NCI-H1417 (cell line): ENCODE data around the gene CPEB4.

Source experiments
- DNase-seq, 3 experiments: peaks; one replicate each; lab custom pipeline; 2025; lab: John Stamatoyannopoulos, UW

Gene CPEB4

DNA sequence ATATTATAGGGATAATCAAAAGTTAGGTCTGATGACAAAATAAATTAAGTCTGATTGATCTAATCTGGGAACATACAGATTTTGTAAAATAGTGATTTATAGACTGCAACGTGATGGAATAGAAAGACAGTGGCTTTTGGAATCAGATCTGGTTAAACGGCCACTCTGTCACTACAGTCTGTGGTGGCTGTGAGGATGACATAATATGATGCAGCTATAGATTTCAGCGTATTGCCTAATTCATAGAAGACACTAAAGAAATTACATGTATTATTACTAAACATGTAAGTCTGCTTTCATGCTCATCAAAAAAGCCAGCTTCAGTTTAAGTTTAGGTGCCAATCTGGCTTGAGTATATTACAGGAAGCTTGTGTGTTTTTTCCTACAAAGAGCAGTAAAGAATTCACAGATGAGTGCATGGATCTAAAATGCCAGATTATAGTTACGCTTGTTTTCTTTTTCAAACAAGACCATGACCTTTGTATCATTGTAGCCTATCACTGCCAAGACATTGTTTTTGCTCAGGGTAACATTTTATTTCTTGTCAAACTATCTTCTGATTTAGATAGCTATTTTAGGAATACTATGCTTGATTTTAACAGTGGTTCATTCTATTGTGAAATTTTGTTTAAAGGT is 25.7 kb downstream of the CPEB4 start:
- DNase-seq, result no peak

DNA sequence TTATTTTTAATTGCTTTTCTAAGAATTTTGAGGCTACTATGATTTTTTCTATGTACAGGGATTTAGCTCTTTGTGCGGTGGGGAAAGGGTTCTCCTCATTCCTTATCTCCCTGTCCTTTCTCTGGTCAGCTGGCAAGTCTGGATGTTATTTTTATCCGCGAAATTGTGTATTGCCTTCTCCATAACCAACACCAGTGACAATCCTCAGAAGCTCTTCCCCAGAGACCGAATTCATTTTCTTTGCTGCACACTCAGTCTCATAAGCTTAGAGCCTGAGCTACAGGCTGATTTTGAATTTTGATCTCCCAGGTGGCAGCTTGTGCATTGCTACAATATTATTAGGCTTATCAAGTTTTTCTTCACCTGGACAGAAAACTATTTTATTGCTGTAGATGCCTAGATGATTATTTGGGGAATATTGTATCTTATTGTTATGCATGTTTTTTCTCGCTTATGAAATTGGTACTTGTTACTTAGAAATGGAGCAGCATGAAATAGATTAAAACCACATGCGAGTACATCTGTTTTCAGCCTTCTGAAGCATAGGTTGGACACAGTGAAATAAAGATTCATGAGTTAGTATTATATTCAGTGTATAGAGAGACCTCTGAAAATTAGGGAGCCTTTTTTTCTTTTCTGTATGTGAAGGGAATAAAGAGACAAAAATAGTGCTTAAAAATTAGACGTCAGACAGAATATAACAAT is 27.3 kb downstream of the CPEB4 start:
- no peak for DNase-seq

DNA sequence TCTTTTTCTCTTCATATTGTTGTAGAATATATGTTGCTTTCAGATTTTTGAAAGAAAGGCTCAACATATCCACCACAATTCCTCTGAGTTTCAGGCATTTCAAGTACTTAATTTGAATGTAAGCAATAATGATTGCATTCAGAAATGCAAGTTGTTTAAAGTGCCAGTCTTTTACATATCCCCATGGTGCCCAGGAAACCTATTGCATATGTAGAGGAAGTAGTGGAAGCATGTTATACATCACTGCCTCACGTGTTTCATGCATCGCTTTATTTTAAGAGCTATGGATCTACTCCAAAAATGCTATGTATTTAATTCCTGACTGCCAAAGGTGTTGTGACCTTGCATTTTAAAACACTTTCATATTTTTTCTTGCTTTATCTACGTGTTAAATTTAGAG is 28.1 kb downstream of the CPEB4 start:
- DNase-seq, result no peak

DNA sequence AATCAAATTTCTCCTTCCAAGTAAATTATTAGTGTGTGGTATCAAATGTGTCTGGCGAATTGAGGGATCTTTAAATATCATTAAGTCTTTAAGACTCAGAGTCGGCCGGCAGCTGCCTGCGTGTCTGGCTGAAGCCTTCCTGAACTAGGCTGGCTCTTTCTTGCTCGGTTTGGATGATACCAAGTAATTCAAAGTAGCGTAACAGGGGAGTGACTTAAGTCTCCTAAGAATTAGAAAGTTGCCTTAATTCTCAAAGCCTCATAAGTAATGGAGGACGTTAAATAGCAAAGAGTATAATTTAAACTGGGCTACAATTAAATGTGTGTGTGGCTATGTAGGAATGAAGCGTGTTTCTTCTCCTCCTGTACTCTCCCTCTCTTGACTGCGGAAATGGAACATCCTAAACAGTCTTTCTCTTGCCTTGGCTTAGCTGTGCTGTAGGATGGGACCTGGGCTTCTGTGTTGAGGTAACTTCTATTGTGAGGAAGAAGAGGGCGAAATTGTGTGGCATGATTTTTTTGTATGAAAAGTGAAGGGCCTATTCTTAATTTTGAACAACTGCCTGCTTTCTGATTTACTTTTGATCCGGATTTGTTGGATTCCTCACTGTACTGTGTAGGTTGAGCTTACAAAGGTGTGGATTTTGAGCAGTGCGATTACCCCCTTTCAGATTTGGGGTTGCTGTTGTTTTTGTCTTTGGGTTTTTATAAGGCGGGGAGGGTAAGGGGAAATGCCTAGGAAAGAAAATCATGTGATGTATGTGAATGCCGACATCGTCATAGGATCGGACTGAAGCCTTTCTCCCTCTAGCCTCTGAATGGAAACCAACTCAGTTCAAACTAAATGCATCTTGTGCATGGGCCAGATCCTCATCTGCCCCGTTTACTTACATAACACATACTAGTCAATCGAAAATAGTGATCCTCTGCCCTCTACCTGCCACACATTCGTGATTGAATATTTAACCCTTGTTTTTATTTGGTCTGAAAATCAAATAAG is 29.9 kb downstream of the CPEB4 start:
- DNase-seq, result peak; percentile 68 to 94 (median 73)

DNA sequence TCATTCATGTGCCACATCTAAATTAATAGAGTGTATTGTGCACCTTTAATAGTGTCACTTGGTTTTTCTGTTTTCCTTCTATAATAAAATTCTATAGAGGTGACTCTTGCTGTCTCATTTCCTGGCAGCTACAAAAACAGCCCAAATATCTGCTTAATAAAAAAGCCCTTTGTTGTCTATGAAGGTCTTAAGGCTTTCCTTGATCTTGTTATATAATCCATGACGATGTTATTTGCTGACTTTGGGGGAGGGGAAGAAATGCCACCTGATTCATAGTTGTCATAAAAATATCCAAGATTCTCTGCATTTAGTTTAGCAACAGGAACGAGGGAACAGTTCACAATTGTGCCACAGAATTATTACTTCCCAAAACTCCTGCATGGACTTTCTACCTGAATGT is 31.3 kb downstream of the CPEB4 start:
- no peak for DNase-seq

DNA sequence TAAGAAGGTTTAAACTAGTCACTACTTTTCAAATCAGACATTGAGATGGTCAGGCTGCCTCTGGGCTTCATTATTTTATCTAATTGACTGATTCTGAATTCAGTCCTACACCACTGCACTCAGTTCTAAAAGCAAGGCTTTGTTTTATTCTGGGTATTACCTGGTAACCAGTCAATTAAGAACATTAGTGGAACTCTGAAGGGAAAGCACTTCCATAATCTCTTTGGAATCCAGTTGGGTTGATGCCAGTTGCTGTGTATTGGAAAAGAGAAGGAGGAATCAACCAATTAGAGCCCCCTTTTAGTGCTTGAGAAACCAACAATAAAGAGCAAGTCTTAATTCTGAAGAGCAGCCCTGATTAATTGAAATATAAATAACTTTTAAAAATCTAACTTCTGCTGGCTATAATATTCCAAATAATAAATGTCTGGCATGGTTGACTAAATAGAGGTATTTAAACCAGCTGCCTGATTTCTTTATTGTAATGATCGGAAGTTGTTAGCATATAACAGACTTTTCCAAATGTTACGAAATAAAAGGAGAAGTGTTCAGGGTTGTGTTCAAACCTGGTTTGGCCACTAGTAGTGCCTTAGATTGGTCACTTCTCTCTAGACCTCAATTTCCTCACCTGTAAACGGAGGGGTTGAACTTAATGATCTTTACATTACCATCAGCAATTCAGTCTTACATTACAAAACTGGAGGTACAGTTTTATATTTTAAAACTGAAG is 32.0 kb downstream of the CPEB4 start:
- peak in 1 of 3 experiments; percentile 13 for DNase-seq

DNA sequence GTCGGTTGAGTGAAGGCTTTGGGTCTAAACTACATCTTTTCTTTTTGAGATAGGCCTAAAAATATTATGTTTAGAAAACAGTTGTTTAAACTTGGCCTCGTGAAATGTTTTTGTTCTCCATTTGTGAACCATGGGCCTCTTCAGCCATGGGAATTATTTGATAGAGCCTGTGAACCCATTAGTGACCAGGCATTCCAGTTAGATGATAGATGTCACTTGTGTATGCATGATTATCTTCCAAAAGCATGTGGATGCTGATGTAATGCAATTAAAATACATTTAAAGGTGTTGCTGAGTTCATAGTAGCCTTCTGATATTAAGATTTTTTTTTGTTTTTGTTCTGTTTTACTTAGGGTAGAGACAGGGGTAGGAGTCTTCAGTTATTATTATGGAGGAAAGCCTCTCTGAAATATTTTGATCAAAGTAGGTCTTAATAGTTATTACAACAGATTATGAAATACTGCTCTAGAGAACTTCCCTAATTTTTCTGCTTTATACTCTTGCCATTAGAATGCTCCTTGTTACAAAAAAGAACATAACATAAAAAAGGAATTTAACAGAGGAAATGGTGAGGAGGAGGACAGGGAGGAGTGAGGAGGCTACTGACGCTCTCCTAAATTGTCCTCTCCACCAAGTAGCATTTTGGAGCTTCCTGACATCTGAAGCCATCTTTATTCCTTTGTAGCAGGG is 32.9 kb downstream of the CPEB4 start:
- DNase-seq, result no peak

DNA sequence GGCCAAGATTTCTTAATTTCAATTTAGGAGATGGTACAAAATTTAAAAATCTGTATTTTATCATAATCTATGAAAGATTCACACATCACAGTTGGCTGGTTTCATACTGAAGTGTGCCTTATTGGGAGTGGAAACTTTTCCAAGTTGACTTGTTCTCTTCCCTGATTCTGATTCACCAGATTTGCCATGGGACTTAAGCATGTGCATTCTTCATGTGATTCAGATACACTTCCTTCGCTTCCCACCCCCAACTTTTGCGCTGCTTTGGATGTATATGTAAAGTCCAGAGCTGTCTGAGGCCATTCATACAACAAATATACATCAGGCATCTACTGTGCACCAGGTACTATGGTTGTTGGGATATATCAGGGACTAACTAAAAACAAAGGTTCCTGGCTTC is 34.4 kb downstream of the CPEB4 start:
- no peak for DNase-seq

DNA sequence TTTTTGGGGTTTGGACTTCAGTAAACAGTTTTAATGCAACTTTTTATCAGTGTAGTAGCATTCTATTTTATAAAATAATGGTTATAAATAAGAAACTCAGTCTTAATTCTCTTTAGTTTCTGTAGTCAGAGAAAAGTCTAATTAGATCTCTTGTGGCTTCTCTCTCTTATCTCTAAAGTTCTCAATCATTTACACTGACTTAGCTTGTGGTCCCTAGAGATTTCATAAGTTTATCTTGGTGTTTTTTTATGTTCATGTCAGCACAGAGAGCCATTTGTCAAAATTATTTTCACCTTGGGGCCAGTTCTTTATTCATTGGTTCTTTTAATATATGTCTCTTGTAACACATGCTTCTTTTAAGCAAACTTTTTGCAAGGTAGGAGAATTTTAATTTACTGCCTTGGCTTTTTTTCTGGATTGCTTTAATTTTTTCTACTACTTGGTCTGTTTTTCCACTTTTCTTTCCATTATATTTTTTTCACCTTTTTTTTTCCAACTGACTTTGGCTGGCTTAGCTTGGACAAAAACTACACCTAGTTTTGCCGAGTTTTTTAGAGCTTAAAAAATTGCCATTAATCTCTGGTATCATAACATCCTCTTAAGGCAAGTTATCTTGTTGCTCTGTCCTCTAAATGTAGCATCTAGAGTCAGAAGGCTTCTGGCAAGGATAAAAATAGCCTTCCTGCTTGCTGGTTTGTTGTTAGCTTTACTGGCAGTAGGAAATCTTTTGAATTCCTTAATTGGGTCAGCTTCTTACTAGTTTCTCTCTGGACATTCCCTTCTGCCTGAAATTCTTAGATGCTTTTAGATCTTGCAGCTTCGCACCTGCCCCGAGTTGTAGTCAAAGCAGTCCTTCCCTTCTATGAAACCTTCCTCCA is 35.3 kb downstream of the CPEB4 start:
- DNase-seq, result no peak

DNA sequence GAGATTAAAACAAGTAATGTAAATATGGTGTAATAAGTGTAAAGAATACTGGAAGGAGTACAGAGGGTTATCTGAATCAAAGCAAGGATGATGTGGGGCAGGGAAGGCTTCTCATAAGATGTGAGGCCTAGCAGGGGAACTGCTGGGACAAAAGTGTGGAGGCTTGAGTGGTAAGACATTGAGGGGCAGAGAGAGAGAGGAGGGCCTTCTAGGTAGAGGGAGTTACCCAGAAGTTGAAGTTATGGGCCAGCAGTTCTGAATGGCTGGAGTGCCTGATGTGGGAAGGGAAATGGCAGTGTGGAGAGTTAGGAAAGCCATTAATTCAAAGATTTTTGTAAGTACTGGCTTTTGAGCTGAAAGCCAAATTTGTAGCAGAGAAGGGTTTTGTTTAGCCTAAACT is 36.8 kb downstream of the CPEB4 start:
- no peak for DNase-seq

DNA sequence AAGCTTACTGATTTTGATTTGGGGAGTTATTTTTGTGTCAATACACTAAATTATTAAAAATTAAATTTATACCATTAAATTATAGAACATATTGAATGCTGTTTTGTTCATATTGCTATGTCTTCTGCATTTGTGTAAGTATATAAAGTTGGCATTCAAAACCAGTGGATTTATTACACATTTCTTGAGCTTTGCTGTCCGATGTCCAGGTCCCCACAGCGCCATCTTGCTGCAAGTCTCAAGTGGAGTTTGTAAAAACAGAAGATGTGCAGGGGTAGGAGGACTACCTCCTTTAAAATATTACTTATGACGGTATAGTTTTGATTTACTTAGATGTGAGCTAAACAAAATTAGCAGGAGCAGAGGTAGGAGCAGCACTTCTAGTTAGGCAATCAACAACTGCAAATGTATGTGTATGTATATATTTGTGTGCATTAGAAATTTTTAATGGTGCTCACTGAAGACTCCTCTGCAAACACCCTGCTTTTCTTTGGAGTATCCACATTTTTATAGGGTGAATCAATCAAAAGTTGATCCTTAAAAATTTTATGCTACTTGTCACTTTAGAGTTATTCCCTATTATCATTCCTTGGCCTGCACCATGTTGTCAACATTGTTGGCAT is 37.4 kb downstream of the CPEB4 start:
- peak in 2 of 3 experiments; percentile 0 to 17 for DNase-seq

DNA sequence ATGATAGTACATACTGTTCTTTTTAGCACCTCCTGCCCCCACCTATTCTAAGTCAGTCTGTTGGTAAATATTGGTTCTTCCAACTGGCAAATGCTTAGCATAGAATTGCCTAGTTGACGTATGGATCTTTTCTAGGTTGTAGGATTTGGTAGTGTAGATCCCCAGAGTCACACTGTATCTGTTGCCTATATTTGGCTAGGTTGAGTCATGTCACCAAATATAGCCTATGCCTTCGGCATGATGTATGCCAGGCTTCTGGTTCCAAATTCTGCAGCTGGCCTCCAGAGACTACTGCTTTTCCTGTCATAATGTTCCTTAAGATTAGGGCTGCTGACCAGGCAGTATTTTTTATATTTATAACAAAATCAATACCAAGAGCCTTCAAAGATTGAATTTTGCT is 38.2 kb downstream of the CPEB4 start:
- DNase-seq, result no peak

DNA sequence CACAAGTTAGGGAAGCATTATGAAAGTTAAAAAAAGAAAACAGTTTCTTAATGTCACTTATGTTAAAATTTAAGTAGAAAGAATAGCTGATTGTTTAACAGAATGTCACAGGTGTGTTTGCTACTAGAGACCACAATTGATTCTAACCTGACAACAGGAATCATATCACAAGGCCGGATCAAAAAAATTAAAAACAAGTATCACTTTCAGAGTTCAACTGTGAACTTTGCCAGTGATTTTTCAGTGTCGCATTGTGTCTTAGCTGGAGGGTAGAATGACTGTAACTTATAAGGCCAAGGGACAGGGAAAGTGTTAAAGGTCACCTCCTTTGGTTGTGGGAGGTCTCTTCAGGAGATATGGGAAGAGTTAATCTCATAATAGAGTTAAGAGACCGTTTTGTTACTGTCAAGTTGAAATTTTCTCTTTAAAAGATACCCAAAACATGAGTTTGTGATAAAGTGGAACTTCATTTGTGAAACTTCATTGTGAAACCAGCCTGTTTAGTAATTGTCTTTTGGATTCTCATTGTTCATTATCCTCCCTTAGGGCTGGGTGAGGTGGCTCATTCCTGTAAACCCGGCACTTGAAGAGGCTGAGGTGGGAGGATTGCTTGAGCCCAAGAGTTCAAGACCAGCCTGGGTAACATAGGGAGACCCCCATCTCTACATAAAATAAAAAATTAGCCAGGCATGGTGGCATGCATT is 40.9 kb downstream of the CPEB4 start:
- no peak for DNase-seq

DNA sequence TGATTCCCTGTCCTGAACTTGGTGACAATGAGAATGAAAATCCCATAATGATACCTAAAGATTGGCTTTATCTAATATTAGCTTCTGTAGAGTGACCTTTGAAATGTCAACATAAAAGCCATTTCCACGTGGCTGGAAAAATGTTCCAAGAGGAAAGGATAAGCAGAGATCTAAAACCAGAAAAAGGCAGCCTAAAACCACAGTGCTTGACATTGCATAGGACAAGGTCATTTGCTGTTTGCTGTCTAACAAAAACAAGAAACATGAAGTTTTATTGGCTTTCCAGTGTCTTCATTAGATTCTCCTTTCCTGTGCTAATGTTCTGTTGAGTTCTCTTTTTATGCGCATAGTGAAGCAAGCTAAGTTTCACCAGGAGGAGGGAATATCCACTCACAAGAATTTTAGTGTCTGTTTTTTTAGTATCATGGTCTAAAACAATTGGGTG is 44.6 kb downstream of the CPEB4 start:
- DNase-seq, result no peak

DNA sequence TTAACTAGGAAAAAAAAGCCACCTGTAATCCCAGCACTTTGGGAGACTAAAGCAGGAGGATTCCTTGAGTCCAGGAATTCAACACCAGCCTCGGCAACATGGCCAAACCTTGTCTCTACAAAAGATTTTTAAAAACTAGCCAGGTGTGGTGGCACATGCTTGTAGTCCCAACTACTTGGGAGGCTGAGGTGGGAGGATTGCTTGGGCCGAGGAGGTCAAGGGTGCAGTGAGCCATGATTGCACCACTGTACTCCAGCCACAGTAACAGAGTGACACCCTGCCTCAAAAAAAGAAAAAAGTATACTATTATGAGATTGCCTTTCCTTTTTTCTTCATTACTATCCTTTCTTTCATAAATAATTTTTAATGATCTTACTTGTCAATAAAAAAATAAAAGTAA is 45.8 kb downstream of the CPEB4 start:
- DNase-seq, result no peak

DNA sequence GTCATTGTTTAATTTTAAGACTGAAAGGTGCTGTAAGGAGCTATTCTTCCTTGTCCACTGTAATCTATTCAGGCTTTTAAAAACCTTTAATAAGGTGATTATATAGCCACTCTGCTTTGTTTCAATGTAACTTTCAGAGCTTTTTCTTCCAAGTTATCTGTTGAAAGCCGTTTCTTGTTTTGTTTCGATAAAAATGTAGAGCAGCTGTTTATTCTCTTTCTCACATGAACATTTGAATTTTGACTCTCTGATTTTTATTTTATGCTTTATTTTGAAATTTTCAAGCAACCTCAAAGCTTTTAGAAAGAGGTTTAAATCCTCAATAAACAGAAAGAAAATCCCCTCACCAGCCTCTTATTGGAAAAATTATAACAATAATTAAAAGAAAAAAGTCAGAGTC is 47.2 kb downstream of the CPEB4 start:
- DNase-seq, result no peak

DNA sequence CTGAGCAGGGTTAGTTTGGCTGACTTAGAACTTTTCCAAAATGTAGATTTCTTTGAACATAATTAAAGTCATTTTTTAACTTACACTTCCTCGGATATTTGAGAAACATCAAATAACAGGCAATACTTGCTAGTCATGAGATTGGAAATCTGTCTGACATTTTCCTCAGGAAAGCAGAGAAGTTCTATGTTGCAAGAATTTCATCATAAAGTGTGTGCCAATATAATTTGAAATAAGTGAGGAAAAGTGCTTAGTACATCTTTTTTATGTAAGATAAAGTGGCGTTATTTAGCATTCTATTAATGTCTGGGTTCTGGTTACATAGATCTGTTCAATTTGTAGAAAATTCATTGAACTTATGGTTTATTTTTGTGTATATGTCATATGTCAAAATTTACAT is 52.1 kb downstream of the CPEB4 start:
- no peak for DNase-seq

DNA sequence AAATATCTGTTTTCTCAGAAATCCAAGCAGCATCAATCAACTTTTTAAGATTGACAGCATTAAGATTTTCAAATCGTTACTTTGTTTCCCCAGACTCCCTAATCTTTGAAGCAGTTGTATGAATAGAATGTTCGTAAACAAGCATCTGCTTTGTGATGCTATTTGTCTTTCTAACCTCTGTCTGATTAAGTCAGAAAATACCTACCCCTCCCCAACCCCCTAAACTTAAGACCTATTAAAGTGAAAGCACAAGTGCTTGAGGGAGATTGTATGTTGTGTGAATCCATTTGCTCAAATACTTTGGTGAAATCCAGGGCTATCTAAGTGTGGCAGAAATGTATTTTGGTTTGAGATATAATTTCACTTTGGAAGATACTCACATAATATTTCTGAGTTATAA is 53.0 kb downstream of the CPEB4 start:
- DNase-seq, result no peak

DNA sequence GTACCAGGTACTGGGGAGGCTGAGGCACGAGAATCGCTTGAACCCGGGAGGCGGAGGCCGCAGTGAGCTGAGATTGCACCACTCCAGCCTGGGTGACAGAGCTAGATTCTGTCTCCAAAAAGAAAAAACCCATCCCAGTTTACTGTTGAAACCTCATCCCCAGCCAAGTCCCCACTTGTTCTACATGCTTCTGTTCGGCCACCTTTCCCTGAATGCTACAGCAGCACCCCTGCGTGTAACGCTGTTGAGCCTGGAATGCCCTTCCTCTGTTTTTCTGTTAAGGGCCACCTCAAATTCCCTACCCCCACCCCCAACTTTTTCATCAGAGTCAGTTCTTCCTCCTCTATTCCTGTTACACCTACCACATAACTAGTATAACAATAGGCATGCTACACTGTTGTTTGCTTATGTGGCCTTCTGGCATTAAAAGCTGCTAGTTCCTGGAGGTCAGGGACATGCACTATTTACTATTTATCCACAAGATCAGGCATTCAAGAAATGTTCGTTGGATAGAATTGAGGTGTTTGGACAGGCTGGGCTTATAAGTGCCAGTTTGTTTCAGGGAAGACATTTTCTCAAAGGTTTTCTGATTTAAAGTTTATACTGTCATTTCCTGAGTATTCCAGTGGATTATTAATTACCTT is 53.7 kb downstream of the CPEB4 start:
- DNase-seq, result peak in 1 of 3 experiments; percentile 15
